Liver (tissue), 9 donors: ENCODE results near the gene SLC35C1. TPM values are rescaled to one million over a fixed set of nuclear protein-coding genes. Genes with fewer than 3 reads are reported as not detected.
"Not testable (repeated sequence)": the region's sequence is repeated elsewhere in the genome, so short reads cannot be mapped to it uniquely, and the experiment has no call there.

Experiments used
- DNase-seq: peaks from one replicate; pipeline ENCODE4 v3.0.0-alpha.2; 2017; ENCODE audit warnings: low spot score
- H3K27ac ChIP-seq, 2 donors: one replicate each; pipeline ENCODE4 v1.7.0; 2013; ENCODE audit warnings: inconsistent platforms in 2 of 2, low read length in 2 of 2, control low read depth in 1 of 2, low read depth in 1 of 2, mild to moderate bottlenecking in 1 of 2
- H3K27me3 ChIP-seq, 4 donors: one replicate each; pipeline versions ENCODE4 v1.6.1 to v1.7.0; 2013; ENCODE audit warnings: low read length in 3 of 4, inconsistent platforms in 1 of 4, mild to moderate bottlenecking in 1 of 4, moderate library complexity in 1 of 4; ENCODE audit not compliant: control insufficient read depth in 4 of 4, insufficient read depth in 4 of 4
- H3K36me3 ChIP-seq, 4 donors: one replicate each; pipeline versions ENCODE4 v1.6.1 to v1.7.0; 2013; ENCODE audit warnings: low read length in 3 of 4, mild to moderate bottlenecking in 3 of 4, low read depth in 1 of 4, moderate library complexity in 1 of 4; ENCODE audit not compliant: control insufficient read depth in 4 of 4, insufficient read depth in 3 of 4
- H3K4me1 ChIP-seq, 4 donors: one replicate each; pipeline versions ENCODE4 v1.6.1 to v1.7.0; 2013; ENCODE audit warnings: low read length in 3 of 4, mild to moderate bottlenecking in 3 of 4, moderate library complexity in 1 of 4; ENCODE audit not compliant: control insufficient read depth in 4 of 4, insufficient read depth in 4 of 4
- H3K4me3 ChIP-seq, 3 donors: one replicate each; pipeline versions ENCODE4 v1.6.1 to v1.7.0; 2013; ENCODE audit warnings: low read length in 3 of 3, control low read depth in 1 of 3, low read depth in 1 of 3, mild to moderate bottlenecking in 1 of 3
- H3K9ac ChIP-seq, 2 donors: one replicate each; pipeline ENCODE4 v1.7.0; 2013; ENCODE audit warnings: low read length in 2 of 2, mild to moderate bottlenecking in 2 of 2, moderate library complexity in 2 of 2, control low read depth in 1 of 2, low read depth in 1 of 2
- H3K9me3 ChIP-seq, 4 donors: one replicate each; pipeline versions ENCODE4 v1.6.1 to v1.7.0; 2013; ENCODE audit warnings: low read length in 3 of 4; ENCODE audit not compliant: control insufficient read depth in 4 of 4
- ATF3 ChIP-seq: IDR thresholded peaks from 2 replicates; pipeline ENCODE4 v1.6.1; 2016; ENCODE audit warnings: antibody characterized with exemption
- CTCF ChIP-seq: fragments of 150-350 bp; IDR thresholded peaks from 2 replicates; pipeline ENCODE4 v1.5.1; 2017; ENCODE audit warnings: improper control_type of control experiment, low read depth, low read length; ENCODE audit not compliant: missing input control
- EGR1 ChIP-seq, 2 donors: IDR thresholded peaks; 2 replicates each; pipeline ENCODE4 v1.6.1; 2016 to 2018; ENCODE audit warnings: antibody characterized with exemption in 2 of 2, low read depth in 2 of 2
- FOXA1 ChIP-seq: IDR thresholded peaks from 2 replicates; pipeline ENCODE4 v1.6.1; 2016; ENCODE audit warnings: antibody characterized with exemption
- FOXA2 ChIP-seq: IDR thresholded peaks from 2 replicates; pipeline ENCODE4 v1.6.1; 2016; ENCODE audit warnings: antibody characterized with exemption
- GABPA ChIP-seq, 2 donors: IDR thresholded peaks in 1 of 2; conservative IDR thresholded peaks in 1 of 2; 2 replicates each; pipeline ENCODE4 v1.6.1; 2016; ENCODE audit warnings: antibody characterized with exemption in 2 of 2, mild to moderate bottlenecking in 1 of 2, moderate library complexity in 1 of 2
- HNF4A ChIP-seq, 2 donors: conservative IDR thresholded peaks; 2 replicates each; pipeline ENCODE4 v1.6.1; 2016; ENCODE audit warnings: antibody characterized with exemption in 2 of 2, mild to moderate bottlenecking in 2 of 2
- HNF4G ChIP-seq: IDR thresholded peaks from 2 replicates; pipeline ENCODE4 v1.6.1; 2016; ENCODE audit warnings: antibody characterized with exemption
- JUND ChIP-seq, 2 donors: IDR thresholded peaks; 2 replicates each; pipeline ENCODE4 v1.6.1; 2016; ENCODE audit warnings: antibody characterized with exemption in 2 of 2
- MAX ChIP-seq: IDR thresholded peaks from 2 replicates; pipeline ENCODE4 v1.6.1; 2016; ENCODE audit warnings: antibody characterized with exemption
- NR2F2 ChIP-seq: IDR thresholded peaks from 2 replicates; pipeline ENCODE4 v1.6.1; 2016; ENCODE audit warnings: antibody characterized with exemption
- RXRA ChIP-seq, 2 donors: IDR thresholded peaks; 2 replicates each; pipeline ENCODE4 v1.6.1; 2017 to 2018; ENCODE audit warnings: antibody characterized with exemption in 2 of 2, mild to moderate bottlenecking in 1 of 2
- SP1 ChIP-seq: IDR thresholded peaks from 2 replicates; pipeline ENCODE4 v1.6.1; 2018; ENCODE audit warnings: antibody characterized with exemption, mild to moderate bottlenecking
- TAF1 ChIP-seq: conservative IDR thresholded peaks from 2 replicates; pipeline ENCODE4 v1.6.1; 2016; ENCODE audit warnings: antibody characterized with exemption, mild to moderate bottlenecking
- YY1 ChIP-seq: IDR thresholded peaks from 2 replicates; pipeline ENCODE4 v1.6.1; 2016; ENCODE audit warnings: antibody characterized with exemption, mild to moderate bottlenecking
- WGBS: extraction: QIAGEN DNeasy Blood & Tissue Kit; methylation state at CpG from one replicate; pipeline ENCODE4 v1.1.7; 2013; 5-methylcytosine and 5-hydroxymethylcytosine counted together
- polyA plus RNA-seq, 2 donors: library from polyadenylated mRNA; stranded (reverse) in 1 of 2; unstranded in 1 of 2; fragments of 200-250 nt in 1 of 2; fragments of >200 nt in 1 of 2; fragmentation: Nextera tagmentation in 1 of 2; extraction: Ambion mirVana in 1 of 2; gene quantifications; one replicate each; pipeline versions ENCODE4 v1.2.1 to v1.2.3, GENCODE V29; 2013 to 2015
- total RNA-seq, 2 donors: library from RNA; depleted of rRNA; stranded (reverse); fragments of >200 nt; gene quantifications; one replicate each; pipeline ENCODE4 v1.2.3, GENCODE V29; 2014
- TF ChIP-seq, protein P1 (sequence below): IDR thresholded peaks from 2 replicates; pipeline ENCODE4 v1.6.1; 2016; ENCODE audit warnings: antibody characterized with exemption
- TF ChIP-seq, protein P2 (sequence below): IDR thresholded peaks from 2 replicates; pipeline ENCODE4 v1.6.1; 2016; ENCODE audit warnings: antibody characterized with exemption, mild to moderate bottlenecking
- donor health status: healthy.
- donor health status: healthy.
- donor health status: healthy.
- donor health status: healthy.
- donor health status: healthy.

The SLC35C1 gene
- total and polyA plus RNA-seq, 4 donors: 2.5 to 82.0 (median 46.1) TPM

DNA sequence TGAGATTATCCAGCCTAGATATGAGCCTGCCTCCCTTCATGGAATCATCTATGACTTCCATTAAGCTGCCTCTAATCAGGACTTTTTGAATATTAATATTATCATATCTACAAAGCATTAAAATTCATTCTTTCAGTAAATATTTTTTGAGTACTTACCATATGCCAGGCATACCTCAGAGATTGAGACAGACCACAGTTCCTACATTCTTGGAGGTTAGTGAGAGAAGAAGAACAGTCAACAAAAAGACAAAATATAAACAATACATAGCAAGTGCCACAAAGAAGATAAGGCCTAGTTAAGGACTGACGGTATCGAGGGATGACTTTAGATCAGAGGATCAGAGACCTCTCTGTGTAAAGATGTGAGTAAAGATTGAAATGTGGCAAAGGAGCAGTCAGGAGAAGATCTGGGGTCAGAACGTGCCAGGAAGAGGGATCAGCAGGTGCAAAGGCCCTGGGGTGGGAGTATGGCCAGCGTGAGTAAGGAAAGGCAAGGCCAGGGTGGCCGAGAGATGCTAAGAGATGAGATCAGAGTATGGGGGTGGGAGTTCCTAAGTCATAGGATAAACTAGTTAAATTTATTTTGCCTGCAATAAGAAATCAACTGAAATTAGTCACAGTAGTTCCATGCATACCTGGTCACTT is 15.4 kb downstream of the SLC35C1 start:
- TF ChIP-seq MAX: no peak
- no peak for TF ChIP-seq YY1
- no peak for TF ChIP-seq HNF4G
- TF ChIP-seq ATF3: no peak
- TF ChIP-seq FOXA2: no peak
- TF ChIP-seq, protein P1, sequence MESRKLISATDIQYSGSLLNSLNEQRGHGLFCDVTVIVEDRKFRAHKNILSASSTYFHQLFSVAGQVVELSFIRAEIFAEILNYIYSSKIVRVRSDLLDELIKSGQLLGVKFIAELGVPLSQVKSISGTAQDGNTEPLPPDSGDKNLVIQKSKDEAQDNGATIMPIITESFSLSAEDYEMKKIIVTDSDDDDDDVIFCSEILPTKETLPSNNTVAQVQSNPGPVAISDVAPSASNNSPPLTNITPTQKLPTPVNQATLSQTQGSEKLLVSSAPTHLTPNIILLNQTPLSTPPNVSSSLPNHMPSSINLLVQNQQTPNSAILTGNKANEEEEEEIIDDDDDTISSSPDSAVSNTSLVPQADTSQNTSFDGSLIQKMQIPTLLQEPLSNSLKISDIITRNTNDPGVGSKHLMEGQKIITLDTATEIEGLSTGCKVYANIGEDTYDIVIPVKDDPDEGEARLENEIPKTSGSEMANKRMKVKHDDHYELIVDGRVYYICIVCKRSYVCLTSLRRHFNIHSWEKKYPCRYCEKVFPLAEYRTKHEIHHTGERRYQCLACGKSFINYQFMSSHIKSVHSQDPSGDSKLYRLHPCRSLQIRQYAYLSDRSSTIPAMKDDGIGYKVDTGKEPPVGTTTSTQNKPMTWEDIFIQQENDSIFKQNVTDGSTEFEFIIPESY: no peak
- TF ChIP-seq GABPA (IDR thresholded peaks at IDR 0.05 in 1 of 2, conservative IDR thresholded peaks at IDR 0.05 in 1 of 2): no peak
- no peak for DNase-seq
- Histone ChIP-seq H3K36me3 (no peaks in the 10 kb centered on the region), H3K4me3 (no peak overlapping the region), H3K4me1 (peaks cover 0 to 2% (median 0%) of the 10 kb centered on the region in 4 donors), H3K9me3 (no peaks in the 10 kb centered on the region), H3K9ac (no peak overlapping the region), H3K27me3 (no peaks in the 10 kb centered on the region), H3K27ac (no peak overlapping the region)
- WGBS: 97% methylated on average over 5 of the region's 5 CpGs

DNA sequence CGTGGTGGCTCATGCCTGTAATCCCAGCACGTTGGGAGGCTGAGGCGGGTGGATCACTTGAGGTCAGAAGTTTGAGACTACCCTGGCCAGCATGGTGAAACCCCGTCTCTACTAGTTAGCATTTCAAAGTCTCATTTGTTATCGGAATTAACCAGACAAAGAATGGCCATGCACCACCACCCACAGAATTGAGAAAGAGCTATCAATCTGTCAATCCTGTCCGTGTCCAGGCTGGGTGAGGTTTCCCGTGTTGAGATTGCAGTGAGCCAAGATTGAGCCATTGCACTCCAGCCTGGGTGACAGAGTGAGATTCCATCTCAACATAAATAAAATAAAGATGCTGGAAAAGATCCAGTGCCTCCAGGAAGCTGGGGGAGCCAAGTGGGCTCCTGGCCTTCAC is 21.5 kb downstream of the SLC35C1 start:
- WGBS: 68% methylated on average over 7 of the region's 7 CpGs
- not testable (repeated sequence) for H3K27ac ChIP-seq, H3K9me3 ChIP-seq, H3K4me1 ChIP-seq, H3K36me3 ChIP-seq, DNase-seq, H3K27me3 ChIP-seq, H3K4me3 ChIP-seq, H3K9ac ChIP-seq

DNA sequence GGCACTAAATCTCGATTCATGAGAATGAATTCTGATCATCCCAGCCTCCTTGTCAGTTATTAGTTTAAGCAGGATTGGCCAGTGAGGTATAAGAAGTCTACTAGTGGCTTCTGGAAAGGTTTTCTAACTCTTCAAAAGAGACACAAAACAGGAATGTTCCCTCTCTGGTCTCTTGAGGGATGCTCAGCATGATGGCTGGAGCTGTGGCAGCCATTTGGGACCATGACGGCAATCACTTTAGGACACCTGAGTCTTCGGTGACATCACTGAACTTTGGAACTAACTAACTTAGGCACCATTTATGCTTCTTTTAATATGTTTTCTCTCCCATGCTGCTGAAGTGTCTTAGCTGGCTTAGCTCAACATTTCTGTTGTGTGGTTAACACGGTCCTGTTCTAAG is 22.2 kb downstream of the SLC35C1 start:
- Histone ChIP-seq H3K36me3 (no peaks in the 10 kb centered on the region), H3K4me1 (no peaks in the 10 kb centered on the region), H3K27me3 (no peaks in the 10 kb centered on the region), H3K27ac (no peak overlapping the region), H3K4me3 (no peak overlapping the region), H3K9me3 (no peaks in the 10 kb centered on the region), H3K9ac (no peak overlapping the region)
- DNase-seq: no peak
- 94% methylated on average over 4 of the region's 4 CpGs for WGBS
- TF ChIP-seq FOXA2: no peak
- TF ChIP-seq RXRA (IDR thresholded peaks at IDR 0.05): no peak
- TF ChIP-seq HNF4A (conservative IDR thresholded peaks at IDR 0.05): no peak
- TF ChIP-seq, protein P1: no peak
- TF ChIP-seq JUND (IDR thresholded peaks at IDR 0.05): no peak
- no peak for TF ChIP-seq NR2F2
- TF ChIP-seq HNF4G: no peak
- TF ChIP-seq MAX: no peak
- TF ChIP-seq, protein P2, sequence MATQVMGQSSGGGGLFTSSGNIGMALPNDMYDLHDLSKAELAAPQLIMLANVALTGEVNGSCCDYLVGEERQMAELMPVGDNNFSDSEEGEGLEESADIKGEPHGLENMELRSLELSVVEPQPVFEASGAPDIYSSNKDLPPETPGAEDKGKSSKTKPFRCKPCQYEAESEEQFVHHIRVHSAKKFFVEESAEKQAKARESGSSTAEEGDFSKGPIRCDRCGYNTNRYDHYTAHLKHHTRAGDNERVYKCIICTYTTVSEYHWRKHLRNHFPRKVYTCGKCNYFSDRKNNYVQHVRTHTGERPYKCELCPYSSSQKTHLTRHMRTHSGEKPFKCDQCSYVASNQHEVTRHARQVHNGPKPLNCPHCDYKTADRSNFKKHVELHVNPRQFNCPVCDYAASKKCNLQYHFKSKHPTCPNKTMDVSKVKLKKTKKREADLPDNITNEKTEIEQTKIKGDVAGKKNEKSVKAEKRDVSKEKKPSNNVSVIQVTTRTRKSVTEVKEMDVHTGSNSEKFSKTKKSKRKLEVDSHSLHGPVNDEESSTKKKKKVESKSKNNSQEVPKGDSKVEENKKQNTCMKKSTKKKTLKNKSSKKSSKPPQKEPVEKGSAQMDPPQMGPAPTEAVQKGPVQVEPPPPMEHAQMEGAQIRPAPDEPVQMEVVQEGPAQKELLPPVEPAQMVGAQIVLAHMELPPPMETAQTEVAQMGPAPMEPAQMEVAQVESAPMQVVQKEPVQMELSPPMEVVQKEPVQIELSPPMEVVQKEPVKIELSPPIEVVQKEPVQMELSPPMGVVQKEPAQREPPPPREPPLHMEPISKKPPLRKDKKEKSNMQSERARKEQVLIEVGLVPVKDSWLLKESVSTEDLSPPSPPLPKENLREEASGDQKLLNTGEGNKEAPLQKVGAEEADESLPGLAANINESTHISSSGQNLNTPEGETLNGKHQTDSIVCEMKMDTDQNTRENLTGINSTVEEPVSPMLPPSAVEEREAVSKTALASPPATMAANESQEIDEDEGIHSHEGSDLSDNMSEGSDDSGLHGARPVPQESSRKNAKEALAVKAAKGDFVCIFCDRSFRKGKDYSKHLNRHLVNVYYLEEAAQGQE: no peak
- TF ChIP-seq FOXA1: no peak
- TF ChIP-seq TAF1: no peak
- no peak for TF ChIP-seq ATF3
- TF ChIP-seq GABPA (IDR thresholded peaks at IDR 0.05 in 1 of 2, conservative IDR thresholded peaks at IDR 0.05 in 1 of 2): no peak
- no peak for TF ChIP-seq EGR1 (IDR thresholded peaks at IDR 0.05; ENCODE audit: low read depth in 2 of 2)
- TF ChIP-seq SP1: no peak
- no peak for TF ChIP-seq CTCF
